ENCODE results near the gene C14orf93. TPM values are rescaled to one million over a fixed set of nuclear protein-coding genes. Genes with fewer than 3 reads are reported as not detected.

The C14orf93 gene
- total RNA-seq, 1 donor from 2014 or later, result 16.0 TPM

DNA sequence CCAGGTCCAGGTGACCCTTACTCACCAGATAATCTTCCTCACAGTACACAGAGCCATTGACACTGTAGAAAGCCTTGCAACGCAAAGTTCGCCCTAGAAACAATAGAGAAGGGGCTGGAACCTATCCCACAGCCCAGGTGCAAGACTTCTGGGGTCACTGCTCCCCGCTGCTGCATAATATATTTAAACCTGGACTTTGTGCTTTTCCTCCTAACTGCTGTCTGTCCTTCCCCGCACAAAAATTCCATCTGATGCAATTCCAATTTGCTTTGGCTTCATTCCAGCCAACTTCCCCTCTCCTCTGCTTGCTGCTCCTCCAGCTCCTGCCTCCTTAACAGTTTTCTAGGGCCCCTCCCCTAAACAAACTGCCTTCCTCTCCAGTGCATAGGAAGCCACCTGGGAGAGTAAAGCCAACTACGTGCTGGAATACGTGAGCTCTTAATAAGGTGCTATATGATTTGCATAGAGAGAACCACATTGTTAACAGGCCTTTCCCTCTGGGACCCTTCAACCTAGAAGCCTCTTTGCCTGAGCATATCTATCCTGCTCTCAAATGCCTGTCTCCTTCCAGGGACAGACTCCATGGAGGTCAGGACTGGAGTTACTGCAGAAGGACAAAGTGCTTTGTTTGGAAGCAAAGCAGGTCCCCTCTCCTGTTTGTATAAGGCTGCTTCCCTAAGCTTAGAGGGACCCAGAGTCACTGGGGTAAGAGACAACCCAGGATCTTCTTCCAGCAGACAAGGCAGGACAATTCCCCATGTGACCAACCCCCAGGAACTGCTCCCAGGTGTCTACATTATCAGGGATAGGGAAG, 33.1 kb downstream of the C14orf93 start:
- intact Hi-C loops (cut with DNase I), result loop anchor here (5.0 kb wide), 1 partner anchor 1920 kb away; no protein-coding TSS in a partner anchor
- H3K4me1 ChIP-seq, result peaks cover 52% of the 10 kb centered on the region
- H3K4me3 ChIP-seq, result no peak overlapping the region
- H3K36me3 ChIP-seq, result peaks cover 0 to 25% of the 10 kb centered on the region in 2 donors
- no peaks in the 10 kb centered on the region for H3K27me3 ChIP-seq
- TF ChIP-seq CTCF (IDR thresholded peaks at IDR 0.05) (no peak), POLR2AphosphoS5 (IDR thresholded peaks at IDR 0.05; ENCODE audit: insufficient read depth in 1 of 2, low read depth in 1 of 2) (no peak), POLR2A (IDR thresholded peaks at IDR 0.05) (no peak)
- H3K27ac ChIP-seq, result peak overlapping the region; percentile 89
- no peaks in the 10 kb centered on the region for H3K9me3 ChIP-seq
- DNase-seq (ENCODE audit: extremely low spot score in 2 of 2), result no peak

GRCh38 chr14:22974530-22975313, 35.2 kb downstream of the C14orf93 start:
- Histone ChIP-seq H3K27ac (peak overlapping the region; percentile 39), H3K36me3 (peaks cover 0 to 25% of the 10 kb centered on the region in 2 donors), H3K27me3 (no peaks in the 10 kb centered on the region), H3K4me3 (no peak overlapping the region), H3K9me3 (no peaks in the 10 kb centered on the region), H3K4me1 (peaks cover 46% of the 10 kb centered on the region)
- intact Hi-C loops (cut with DNase I), result loop anchor here (5.0 kb wide), 1 partner anchor 1923 kb away; no protein-coding TSS in a partner anchor
- no peak for TF ChIP-seq POLR2AphosphoS5 (IDR thresholded peaks at IDR 0.05; ENCODE audit: insufficient read depth in 1 of 2, low read depth in 1 of 2)
- no peak for DNase-seq (ENCODE audit: extremely low spot score in 2 of 2)

DNA sequence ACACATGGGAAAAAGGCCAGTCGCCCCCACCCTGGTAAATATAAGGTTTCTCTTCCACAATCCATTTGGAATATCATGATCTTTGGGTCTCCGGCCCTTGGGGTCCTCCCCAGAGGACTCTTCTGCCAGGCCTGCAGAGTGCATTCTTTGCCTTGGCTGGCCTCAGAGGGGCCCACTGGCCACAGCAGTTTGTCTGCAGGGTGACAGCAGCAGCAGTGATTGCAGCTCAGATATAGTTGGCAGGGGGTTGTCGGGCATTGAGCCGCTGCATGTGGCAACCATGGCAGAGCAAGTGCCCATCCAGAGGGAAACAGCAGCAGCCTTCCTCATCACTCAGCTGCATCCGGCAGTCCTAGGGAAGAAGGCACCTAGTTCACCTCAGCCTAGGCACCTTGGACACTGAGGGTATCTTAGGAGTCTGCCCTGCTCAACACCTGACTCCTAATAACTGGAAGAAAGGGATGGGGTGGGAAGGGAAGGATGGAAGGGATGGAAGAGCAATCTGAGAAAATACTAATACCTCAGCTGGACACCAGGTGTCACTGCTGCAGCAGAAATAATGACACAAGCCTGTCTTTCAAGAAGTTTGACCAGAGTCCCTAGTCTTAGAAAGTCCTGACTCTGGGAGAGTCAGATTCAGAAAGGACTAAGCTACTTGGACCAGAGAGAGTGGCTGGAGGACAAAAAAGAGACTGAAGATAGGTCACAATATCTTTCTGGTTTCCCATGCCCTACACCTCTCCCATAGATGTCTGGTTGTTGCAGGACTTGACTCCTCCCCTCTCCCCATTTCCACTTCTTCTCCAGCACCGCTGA, 36.5 kb downstream of the C14orf93 start:
- intact Hi-C loops (cut with DNase I), result no loop called here
- Histone ChIP-seq H3K27ac (no peak overlapping the region), H3K4me3 (no peak overlapping the region), H3K27me3 (no peaks in the 10 kb centered on the region), H3K9me3 (no peaks in the 10 kb centered on the region), H3K36me3 (peaks cover 0 to 25% of the 10 kb centered on the region in 2 donors), H3K4me1 (peaks cover 33% of the 10 kb centered on the region)
- TF ChIP-seq POLR2AphosphoS5 (IDR thresholded peaks at IDR 0.05; ENCODE audit: insufficient read depth in 1 of 2, low read depth in 1 of 2), result peak in 1 of 2 donors; percentile 58
- peak; percentile 46 to 69 (median 62) for TF ChIP-seq CTCF (IDR thresholded peaks at IDR 0.05)
- TF ChIP-seq POLR2A (IDR thresholded peaks at IDR 0.05), result no peak
- DNase-seq (ENCODE audit: extremely low spot score in 2 of 2), result peak in 1 of 2 donors; percentile 81

GRCh38 chr14:22972313-22972930, 37.5 kb downstream of the C14orf93 start:
- intact Hi-C loops (cut with DNase I), result no loop called here
- H3K27me3 ChIP-seq, result no peaks in the 10 kb centered on the region
- no peaks in the 10 kb centered on the region for H3K9me3 ChIP-seq
- TF ChIP-seq POLR2AphosphoS5 (IDR thresholded peaks at IDR 0.05; ENCODE audit: insufficient read depth in 1 of 2, low read depth in 1 of 2) (no peak), POLR2A (IDR thresholded peaks at IDR 0.05) (no peak), CTCF (IDR thresholded peaks at IDR 0.05) (no peak)
- no peak overlapping the region for H3K4me3 ChIP-seq
- H3K4me1 ChIP-seq, result peaks cover 23% of the 10 kb centered on the region
- H3K27ac ChIP-seq, result no peak overlapping the region
- DNase-seq (ENCODE audit: extremely low spot score in 2 of 2), result no peak
- H3K36me3 ChIP-seq, result peaks cover 0 to 25% of the 10 kb centered on the region in 2 donors
